SK-N-SH (cell line): ENCODE data around the gene CHL1.

ENCODE experiments used
- RAD21 ChIP-seq: IDR thresholded peaks from 2 replicates; pipeline ENCODE4 v1.6.1; 2012; ENCODE audit warnings: mild to moderate bottlenecking, low read length
- SIN3A ChIP-seq: IDR thresholded peaks from 2 replicates; pipeline ENCODE4 v1.6.1; 2012; ENCODE audit warnings: low read depth, mild to moderate bottlenecking, low read length, moderate library complexity, borderline replicate concordance
- SMC3 ChIP-seq: IDR thresholded peaks from 2 replicates; pipeline ENCODE4 v1.6.1; 2012; ENCODE audit warnings: low read depth, low read length, improper control_type of control experiment
- TF ChIP-seq, protein P1 (sequence below): fragments of 200-600 bp; sonication (generic); IDR thresholded peaks from 2 replicates; pipeline ENCODE4 v1.6.1; 2017; ENCODE audit warnings: antibody characterized with exemption, mild to moderate bottlenecking, moderate library complexity

DNA sequence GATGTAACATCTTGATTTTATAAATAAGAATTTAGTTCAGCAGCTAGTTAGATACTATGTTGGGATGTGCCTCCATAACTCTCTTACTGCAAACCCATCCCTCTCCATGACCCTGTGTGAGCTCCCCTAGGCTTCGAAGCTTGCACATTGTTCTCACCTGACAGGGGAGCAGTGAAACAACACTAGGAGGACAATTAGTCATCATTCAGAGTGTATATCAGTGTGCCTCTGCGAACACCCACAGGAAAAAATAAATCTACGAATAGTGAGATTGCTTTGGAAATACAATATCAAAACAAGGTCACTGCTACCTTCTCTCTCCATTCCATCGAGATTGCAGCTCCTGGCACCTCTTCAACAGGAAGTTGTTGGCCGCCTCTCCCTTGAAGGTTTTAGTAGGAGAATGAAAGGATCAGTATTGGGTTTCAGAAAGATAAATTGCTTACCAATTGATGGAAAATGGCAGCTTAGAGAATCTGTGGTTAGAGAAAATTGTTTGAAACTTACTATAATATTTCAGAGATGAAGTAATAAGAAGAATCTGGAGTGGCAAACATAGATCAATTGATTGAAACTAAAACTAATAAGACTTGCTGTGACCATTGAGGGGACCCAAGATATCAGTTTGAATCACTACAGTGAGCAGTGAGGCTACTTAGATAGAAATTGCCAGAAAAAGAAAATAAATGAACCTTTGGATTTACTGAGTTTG lies 103.2 kb downstream of the CHL1 start:
- TF ChIP-seq SMC3: no peak
- TF ChIP-seq RAD21: no peak
- TF ChIP-seq, protein P1, sequence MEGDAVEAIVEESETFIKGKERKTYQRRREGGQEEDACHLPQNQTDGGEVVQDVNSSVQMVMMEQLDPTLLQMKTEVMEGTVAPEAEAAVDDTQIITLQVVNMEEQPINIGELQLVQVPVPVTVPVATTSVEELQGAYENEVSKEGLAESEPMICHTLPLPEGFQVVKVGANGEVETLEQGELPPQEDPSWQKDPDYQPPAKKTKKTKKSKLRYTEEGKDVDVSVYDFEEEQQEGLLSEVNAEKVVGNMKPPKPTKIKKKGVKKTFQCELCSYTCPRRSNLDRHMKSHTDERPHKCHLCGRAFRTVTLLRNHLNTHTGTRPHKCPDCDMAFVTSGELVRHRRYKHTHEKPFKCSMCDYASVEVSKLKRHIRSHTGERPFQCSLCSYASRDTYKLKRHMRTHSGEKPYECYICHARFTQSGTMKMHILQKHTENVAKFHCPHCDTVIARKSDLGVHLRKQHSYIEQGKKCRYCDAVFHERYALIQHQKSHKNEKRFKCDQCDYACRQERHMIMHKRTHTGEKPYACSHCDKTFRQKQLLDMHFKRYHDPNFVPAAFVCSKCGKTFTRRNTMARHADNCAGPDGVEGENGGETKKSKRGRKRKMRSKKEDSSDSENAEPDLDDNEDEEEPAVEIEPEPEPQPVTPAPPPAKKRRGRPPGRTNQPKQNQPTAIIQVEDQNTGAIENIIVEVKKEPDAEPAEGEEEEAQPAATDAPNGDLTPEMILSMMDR: no peak
- no peak for TF ChIP-seq SIN3A
